Mononuclear cell (primary cell): ENCODE results near the gene CLEC5A. TPM values are rescaled to one million over a fixed set of nuclear protein-coding genes. Genes with fewer than 3 reads are reported as not detected.
"Not testable (repeated sequence)": the region's sequence is repeated elsewhere in the genome, so short reads cannot be mapped to it uniquely, and the experiment has no call there.

Source experiments
- H3K27me3 ChIP-seq: 2 replicates; pipeline ENCODE4 v1.6.0; 2011; ENCODE audit warnings: low read length, control low read depth; ENCODE audit not compliant: insufficient read depth
- H3K4me1 ChIP-seq: 2 replicates; pipeline ENCODE4 v1.5.1; 2011; ENCODE audit warnings: mild to moderate bottlenecking, low read length, control low read depth; ENCODE audit not compliant: insufficient read depth
- H3K4me3 ChIP-seq: 2 replicates; pipeline ENCODE4 v1.5.1; 2011; ENCODE audit warnings: mild to moderate bottlenecking, low read length, moderate library complexity
- H3K9me3 ChIP-seq: 2 replicates; pipeline ENCODE4 v1.5.1; 2011; ENCODE audit warnings: low read depth, mild to moderate bottlenecking, control low read depth, low read length
- total RNA-seq: library from RNA; depleted of rRNA; stranded (reverse); fragments of >200 nt; gene quantifications from one replicate; pipeline ENCODE4 v1.2.3, GENCODE V29; 2012

The CLEC5A gene
- total RNA-seq, 1 donor: 3.6 TPM

GRCh38 chr7:141916099-141916498, 30.7 kb downstream of the CLEC5A start, which contains the start of gene OR9A4:
Gene OR9A4, plus strand, starts transcription at chr7:141916399. Its CDS starts 2,477 bp downstream, at chr7:141918876.
- H3K27me3 ChIP-seq: no peaks in the 10 kb centered on the region
- H3K9me3 ChIP-seq: no peaks in the 10 kb centered on the region
- H3K4me3 ChIP-seq: no peak within 1 kb of the TSS
- H3K4me1 ChIP-seq: peaks cover 15% of the 10 kb centered on the region

- Histone ChIP-seq H3K27me3 (no peaks in the 10 kb centered on the region), H3K9me3 (no peaks in the 10 kb centered on the region), H3K4me1 (peaks cover 18% of the 10 kb centered on the region), H3K4me3 (no peak overlapping the region)
Measured at GRCh38 chr7:141915565-141915964, 31.2 kb downstream of the CLEC5A start.

- Histone ChIP-seq H3K4me1 (peaks cover 14% of the 10 kb centered on the region), H3K9me3 (no peaks in the 10 kb centered on the region), H3K27me3 (no peaks in the 10 kb centered on the region)
Measured at GRCh38 chr7:141911391-141911790, 35.4 kb downstream of the CLEC5A start.

GRCh38 chr7:141906285-141906684, 40.5 kb downstream of the CLEC5A start:
- Histone ChIP-seq H3K4me3 (no peak overlapping the region), H3K4me1 (peaks cover 5% of the 10 kb centered on the region), H3K27me3 (no peaks in the 10 kb centered on the region), H3K9me3 (no peaks in the 10 kb centered on the region)

More at GRCh38 chr7:141911391-141911790, 35.4 kb downstream of the CLEC5A start:
- no peak overlapping the region for H3K4me3 ChIP-seq

- not testable (repeated sequence) for H3K4me3 ChIP-seq, H3K4me1 ChIP-seq, H3K9me3 ChIP-seq, H3K27me3 ChIP-seq
Measured at GRCh38 chr7:141899366-141899765, 47.4 kb downstream of the CLEC5A start.

- H3K9me3 ChIP-seq: no peaks in the 10 kb centered on the region
- H3K4me1 ChIP-seq: peaks cover 13% of the 10 kb centered on the region
- H3K27me3 ChIP-seq: no peaks in the 10 kb centered on the region
- H3K4me3 ChIP-seq: no peak overlapping the region
Measured at GRCh38 chr7:141891336-141891735, 55.4 kb downstream of the CLEC5A start.

- H3K4me3 ChIP-seq: no peak overlapping the region
- peaks cover 32% of the 10 kb centered on the region for H3K4me1 ChIP-seq
- H3K9me3 ChIP-seq: no peaks in the 10 kb centered on the region
- no peaks in the 10 kb centered on the region for H3K27me3 ChIP-seq
Measured at GRCh38 chr7:141889321-141889720, 57.5 kb downstream of the CLEC5A start.

GRCh38 chr7:141884539-141885225, 62.1 kb downstream of the CLEC5A start:
- no peak overlapping the region for H3K4me3 ChIP-seq

GRCh38 chr7:141880960-141881359, 65.8 kb downstream of the CLEC5A start:
- no peaks in the 10 kb centered on the region for H3K27me3 ChIP-seq

More at GRCh38 chr7:141884539-141885225, 62.1 kb downstream of the CLEC5A start:
- peaks cover 32% of the 10 kb centered on the region for H3K4me1 ChIP-seq
- H3K27me3 ChIP-seq: no peaks in the 10 kb centered on the region
- H3K9me3 ChIP-seq: no peaks in the 10 kb centered on the region

GRCh38 chr7:141877365-141877764, 69.4 kb downstream of the CLEC5A start:
- H3K4me1 ChIP-seq: peaks cover 11% of the 10 kb centered on the region
- H3K27me3 ChIP-seq: no peaks in the 10 kb centered on the region
- H3K4me3 ChIP-seq: no peak overlapping the region
- H3K9me3 ChIP-seq: no peaks in the 10 kb centered on the region

More at GRCh38 chr7:141880960-141881359, 65.8 kb downstream of the CLEC5A start:
- Histone ChIP-seq H3K9me3 (no peaks in the 10 kb centered on the region), H3K4me3 (no peak overlapping the region), H3K4me1 (peaks cover 17% of the 10 kb centered on the region)

Other genes with a start within 250 kb of the CLEC5A start
- gene DENND11, start 244.8 kb downstream of the CLEC5A start, total RNA-seq: 46.7 TPM
- 0.31 TPM for gene WEE2, start 238.6 kb downstream of the CLEC5A start, total RNA-seq
- gene SSBP1, start 208.6 kb downstream of the CLEC5A start, total RNA-seq: 94.9 TPM
- gene TAS2R3, start 182.9 kb downstream of the CLEC5A start, total RNA-seq: 0.73 TPM
- gene TAS2R4, start 170.3 kb downstream of the CLEC5A start, total RNA-seq: 0.31 TPM
- 0.10 TPM for gene TAS2R5, start 156.8 kb downstream of the CLEC5A start, total RNA-seq
- gene PRSS37, start 105.5 kb downstream of the CLEC5A start, total RNA-seq: 0.10 TPM
- not detected for gene OR9A4, start 30.6 kb downstream of the CLEC5A start, total RNA-seq
- 0.42 TPM for gene TAS2R38, start 26.8 kb upstream of the CLEC5A start, total RNA-seq
- 3.8 TPM for gene MGAM, start 48.9 kb upstream of the CLEC5A start, total RNA-seq
- gene MGAM2, start 164.7 kb upstream of the CLEC5A start, total RNA-seq: 0.10 TPM